Stimulated activated CD8-positive, alpha-beta memory T cell treated with anti-CD3 and anti-CD28 coated beads, Interleukin-4, amount 100 ng/mL, for 4 hours (primary cell): ENCODE data around the gene XRRA1.
"Not testable (repeated sequence)": the region's sequence is repeated elsewhere in the genome, so short reads cannot be mapped to it uniquely, and the experiment has no call there.

Experiments
- DNase-seq, 2 donors: peaks; one replicate each; pipeline ENCODE4 v3.0.0-alpha.2; 2020; ENCODE audit warnings: low read depth in 2 of 2, low spot score in 1 of 2

XRRA1 gene

GRCh38 chr11:74905326-74905725 is 43.6 kb downstream of the XRRA1 start:
- no peak for DNase-seq

- DNase-seq, result no peak
Observed at GRCh38 chr11:74902342-74902741, 46.5 kb downstream of the XRRA1 start.

- no peak for DNase-seq
Observed at GRCh38 chr11:74896311-74896710, 52.6 kb downstream of the XRRA1 start.

- no peak for DNase-seq
Observed at GRCh38 chr11:74895340-74896116, 53.4 kb downstream of the XRRA1 start.

DNA sequence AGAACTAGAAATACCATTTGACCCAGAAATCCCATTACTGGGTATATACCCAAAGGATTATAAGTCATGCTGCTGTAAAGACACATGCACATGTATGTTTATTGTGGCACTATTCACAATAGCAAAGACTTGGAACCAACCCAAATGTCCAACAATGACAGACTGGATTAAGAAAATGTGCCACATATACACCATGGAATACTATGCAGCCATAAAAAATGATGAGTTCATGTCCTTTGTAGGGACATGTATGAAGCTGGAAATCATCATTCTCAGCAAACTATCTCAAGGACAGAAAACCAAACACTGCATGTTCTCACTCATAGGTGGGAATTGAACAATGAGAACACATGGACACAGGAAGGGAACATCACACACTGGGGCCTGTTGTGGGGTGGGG is 55.9 kb downstream of the XRRA1 start:
- DNase-seq, result not testable (repeated sequence)

DNA sequence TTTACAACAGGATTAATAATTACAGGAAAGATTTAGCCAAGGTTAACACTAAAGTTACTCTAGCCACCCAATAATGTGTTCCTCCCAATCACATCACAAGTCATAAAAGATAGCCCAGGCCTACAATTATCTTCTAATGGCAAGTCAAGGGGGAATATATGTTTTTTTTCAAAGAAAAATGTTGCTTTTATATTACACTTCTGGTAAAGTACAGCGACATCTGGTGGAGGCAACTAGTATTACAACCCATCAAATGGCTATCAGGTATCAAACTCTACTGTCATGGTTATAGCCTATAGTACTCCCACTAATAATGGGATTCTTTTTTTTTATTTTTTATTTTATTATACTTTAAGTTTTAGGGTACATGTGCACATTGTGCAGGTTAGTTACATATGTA is 71.8 kb downstream of the XRRA1 start:
- no peak for DNase-seq

GRCh38 chr11:74871037-74871436 is 77.9 kb downstream of the XRRA1 start:
- DNase-seq, result no peak

DNA sequence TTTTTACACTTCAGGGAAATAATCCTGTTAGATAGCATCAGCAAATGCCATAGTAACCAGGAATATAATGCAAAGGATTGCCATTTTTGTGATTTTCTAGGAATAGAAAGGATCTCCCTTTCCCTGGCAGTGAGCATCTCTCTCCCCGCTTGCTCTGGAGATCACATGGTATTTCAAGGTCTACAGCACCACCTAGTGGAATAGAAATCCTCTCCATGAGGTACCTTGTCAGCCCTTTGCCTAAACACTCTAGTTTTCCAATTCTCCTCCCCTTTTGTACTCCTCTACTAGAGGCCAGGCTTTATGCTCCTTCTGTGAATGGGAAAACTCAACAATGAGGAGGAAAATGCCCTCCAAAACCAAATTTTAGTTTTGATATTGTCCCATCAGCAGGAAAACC is 78.4 kb downstream of the XRRA1 start:
- DNase-seq, result no peak

- no peak for DNase-seq
Observed at GRCh38 chr11:74866557-74866956, 82.3 kb downstream of the XRRA1 start.

GRCh38 chr11:74863410-74863809 is 85.5 kb downstream of the XRRA1 start:
- no peak for DNase-seq

- DNase-seq, result no peak
Observed at GRCh38 chr11:74860743-74861142, 88.1 kb downstream of the XRRA1 start.

DNA sequence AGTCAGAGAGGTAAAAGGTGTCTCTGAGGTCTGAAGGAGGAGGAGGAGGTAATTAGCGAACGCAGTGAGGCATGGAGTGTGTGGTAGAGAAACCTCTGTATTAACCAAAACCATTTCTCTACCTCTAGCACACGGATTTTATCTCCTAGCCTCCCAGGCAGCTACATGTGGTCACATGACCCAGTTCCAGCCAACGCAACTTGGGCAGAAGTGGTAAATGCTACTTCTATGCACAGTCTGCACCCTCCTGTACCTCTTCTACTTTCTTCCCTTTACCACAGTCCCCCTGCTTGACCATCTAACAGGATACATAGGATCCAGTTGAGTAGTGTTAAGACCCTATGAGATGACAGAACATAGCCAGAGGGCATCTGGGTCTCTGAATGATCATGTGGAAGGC is 95.7 kb downstream of the XRRA1 start:
- no peak for DNase-seq

DNA sequence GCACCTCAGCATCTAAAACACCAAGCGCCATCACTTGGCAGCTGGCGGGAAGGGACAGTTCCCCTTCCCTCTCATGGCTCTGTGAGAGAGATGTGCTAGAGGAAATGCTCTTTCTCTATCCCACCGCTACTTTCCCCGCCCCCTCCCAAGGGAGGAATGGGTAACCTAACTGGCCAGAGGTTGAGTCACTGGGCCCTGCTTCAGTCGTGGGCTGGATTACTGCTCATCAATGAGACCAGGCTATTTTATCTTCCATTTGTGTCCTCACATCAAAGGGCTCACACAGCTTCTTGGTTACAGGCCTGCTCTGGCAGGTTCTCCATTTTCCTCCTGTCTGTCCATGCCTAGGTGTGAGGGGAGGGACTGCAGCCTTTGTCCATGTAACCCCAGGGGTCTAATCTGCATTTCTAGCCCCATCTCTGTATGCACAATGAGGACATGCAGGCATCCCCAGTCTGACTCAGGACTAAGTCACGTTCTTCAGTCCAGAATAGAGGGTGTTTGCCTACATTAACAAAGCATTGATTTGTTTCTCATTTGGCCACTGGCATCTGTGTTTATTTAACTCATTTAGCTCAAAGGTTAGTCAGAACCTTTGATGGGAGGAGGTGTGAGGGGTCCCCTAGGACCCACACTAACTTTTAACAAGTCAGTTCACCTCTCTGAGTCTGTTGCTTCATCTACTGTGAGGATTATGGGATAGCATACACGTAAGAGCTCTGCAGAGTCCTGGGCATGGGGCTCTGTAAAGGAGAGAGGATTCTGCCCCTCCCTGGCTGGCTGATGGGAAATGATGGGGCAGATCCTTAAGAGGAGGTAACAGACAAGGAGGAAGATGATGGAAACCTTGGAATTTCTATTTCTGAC is 99.1 kb downstream of the XRRA1 start:
- DNase-seq, result no peak

DNA sequence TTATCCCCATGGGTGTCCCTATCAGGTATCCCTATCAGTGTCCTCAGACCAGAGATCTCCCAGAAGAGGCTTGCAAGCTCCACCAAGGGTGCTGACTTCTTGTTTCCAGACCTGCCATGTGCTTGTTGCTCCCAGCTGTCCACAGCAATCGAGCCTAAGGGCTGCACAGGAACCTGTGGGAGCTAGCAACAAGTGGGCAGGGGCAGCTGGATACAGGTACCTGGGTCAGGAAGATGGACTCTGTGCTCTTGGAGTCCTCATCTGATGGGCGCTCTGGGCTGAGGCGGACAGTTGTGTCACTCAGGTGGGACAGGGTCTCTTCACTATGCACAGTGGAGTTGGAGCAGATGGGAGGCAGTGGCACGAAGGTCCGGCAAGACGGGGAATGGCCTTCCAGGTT is 101.0 kb downstream of the XRRA1 start:
- no peak for DNase-seq

- DNase-seq, result no peak
Observed at GRCh38 chr11:74847395-74847794, 101.5 kb downstream of the XRRA1 start.

- DNase-seq, result no peak
Observed at GRCh38 chr11:74846770-74847169, 102.1 kb downstream of the XRRA1 start.

DNA sequence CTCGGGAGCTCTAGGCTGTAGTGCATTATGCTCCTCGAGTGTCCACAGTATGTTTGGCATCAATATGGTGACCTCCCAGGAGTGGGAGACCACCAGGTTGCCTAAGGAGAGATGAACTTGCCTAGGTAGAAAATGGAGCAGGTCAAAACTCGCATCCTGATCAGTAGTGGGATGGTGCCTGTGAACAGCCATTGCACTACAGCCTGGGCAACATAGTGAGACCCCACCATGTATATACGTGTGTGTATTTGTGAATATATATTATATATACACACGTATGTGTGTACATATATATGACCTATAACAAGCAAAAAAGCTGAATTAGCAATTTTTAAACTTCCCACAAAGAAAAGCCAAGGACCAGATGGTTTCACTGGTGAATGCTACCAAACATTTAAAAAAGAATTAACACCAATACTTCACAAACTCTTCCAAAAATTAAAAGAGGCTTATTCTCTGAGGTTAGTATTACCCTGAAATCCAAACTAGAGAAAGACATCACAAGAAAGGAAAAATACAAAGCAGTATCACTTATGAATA is 102.8 kb downstream of the XRRA1 start:
- no peak for DNase-seq

GRCh38 chr11:74844865-74845264 is 104.0 kb downstream of the XRRA1 start:
- DNase-seq, result no peak

- DNase-seq, result no peak
Observed at GRCh38 chr11:74844072-74844471, 104.8 kb downstream of the XRRA1 start.

- DNase-seq, result no peak
Observed at GRCh38 chr11:74842967-74843366, 105.9 kb downstream of the XRRA1 start.

DNA sequence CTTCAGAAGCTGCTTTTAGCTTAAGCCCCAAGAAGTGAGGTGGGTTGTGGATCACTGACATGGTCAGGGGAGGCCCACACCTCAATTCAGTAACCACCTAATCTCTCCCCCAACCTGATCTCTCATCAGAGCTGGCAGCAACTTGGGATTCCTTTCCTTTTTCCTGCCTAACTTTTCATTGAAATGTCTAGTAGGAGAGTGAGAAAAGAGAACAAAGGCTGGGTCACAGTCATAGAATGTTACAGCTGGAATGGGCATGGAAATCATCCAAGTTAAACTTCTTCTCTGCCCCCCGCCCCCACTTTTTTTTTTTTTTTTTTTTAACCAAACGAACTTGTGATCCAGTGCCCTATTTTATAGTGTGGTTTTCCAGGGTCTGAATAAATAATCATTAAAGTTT is 108.4 kb downstream of the XRRA1 start:
- no peak for DNase-seq

DNA sequence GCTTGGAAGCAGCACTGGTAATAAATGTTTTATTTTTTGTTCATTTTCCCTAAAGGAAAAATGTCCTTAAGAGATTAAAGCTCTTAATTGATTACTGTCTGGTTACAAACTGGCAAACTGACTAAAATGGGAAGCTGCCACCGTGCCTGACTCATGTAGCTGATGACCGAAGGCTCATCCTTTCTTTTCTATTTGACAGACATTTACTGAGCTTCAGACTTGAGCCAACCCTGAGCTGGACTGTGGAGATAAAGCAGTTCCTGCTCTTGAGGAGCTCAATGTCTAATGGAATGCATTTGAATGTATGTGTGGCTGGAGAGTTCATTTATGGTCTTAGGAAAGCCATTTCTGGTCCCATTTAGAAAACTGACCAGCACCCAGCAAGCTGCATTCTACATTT is 108.9 kb downstream of the XRRA1 start:
- DNase-seq, result no peak
